K562 (cell line): Measurements from ENCODE around the gene FTH1. TPM values are rescaled to one million over a fixed set of nuclear protein-coding genes. Genes with fewer than 3 reads are reported as not detected.
A peak's percentile ranks its signal among the peaks of the same experiment; 100 is the strongest.

Experiments used
- ARID1B ChIP-seq: fragments of 450-650 bp; IDR thresholded peaks from 2 replicates; pipeline ENCODE4 v1.6.1; 2016; ENCODE audit warnings: antibody characterized with exemption, mild to moderate bottlenecking, inconsistent platforms
- C11orf30 ChIP-seq: fragments of 450-650 bp; IDR thresholded peaks from 2 replicates; pipeline ENCODE4 v1.6.1; 2016; ENCODE audit warnings: low read depth, mild to moderate bottlenecking
- CHAMP1 ChIP-seq: fragments of 450-650 bp; IDR thresholded peaks from 2 replicates; pipeline ENCODE4 v1.6.1; 2016; ENCODE audit warnings: mild to moderate bottlenecking
- CREB1 ChIP-seq, 2 experiments: sonication (generic) in 1 of 2; formaldehyde crosslinking in 1 of 2; IDR thresholded peaks; 2 replicates each; pipeline versions ENCODE4 v1.6.1 to v1.8.0; 2012 to 2022; ENCODE audit warnings: inconsistent platforms in 1 of 2, mild to moderate bottlenecking in 1 of 2, missing genetic modification reagents in 1 of 2, moderate library complexity in 1 of 2
- HDAC1 ChIP-seq, 2 experiments: fragments of 450-650 bp; IDR thresholded peaks; 2 replicates each; pipeline ENCODE4 v1.6.1; 2016 to 2017; ENCODE audit warnings: inconsistent platforms in 1 of 2, mild to moderate bottlenecking in 1 of 2, moderate library complexity in 1 of 2
- HDGF ChIP-seq: fragments of 450-650 bp; IDR thresholded peaks from 2 replicates; pipeline ENCODE4 v1.6.1; 2016
- IRF9 ChIP-seq: fragments of 450-650 bp; IDR thresholded peaks from 2 replicates; pipeline ENCODE4 v1.6.1; 2016; ENCODE audit warnings: missing biosample characterization, missing genetic modification characterization
- NR2C1 ChIP-seq, 2 experiments: fragments of 450-650 bp; IDR thresholded peaks; 2 replicates each; pipeline ENCODE4 v1.6.1; 2017; ENCODE audit warnings: mild to moderate bottlenecking in 2 of 2, antibody characterized with exemption in 1 of 2, inconsistent platforms in 1 of 2, missing compliant biosample characterization in 1 of 2, missing genetic modification characterization in 1 of 2
- PCBP1 ChIP-seq: fragments of 200-400 bp; formaldehyde crosslinking; IDR thresholded peaks from 2 replicates; pipeline ENCODE4 v1.6.1; 2018; ENCODE audit warnings: mild to moderate bottlenecking, low read depth, low read length; ENCODE audit not compliant: poor library complexity, severe bottlenecking
- PHF20 ChIP-seq: fragments of 450-650 bp; IDR thresholded peaks from 2 replicates; pipeline ENCODE4 v1.6.1; 2018; ENCODE audit not compliant: partially characterized antibody
- SMARCA4 ChIP-seq: fragments of 450-650 bp; IDR thresholded peaks from 2 replicates; pipeline ENCODE4 v1.6.1; 2016
- SMARCC2 ChIP-seq: fragments of 450-650 bp; IDR thresholded peaks from 2 replicates; pipeline ENCODE4 v1.6.1; 2017; ENCODE audit warnings: antibody characterized with exemption, moderate library complexity, mild to moderate bottlenecking, low read depth
- TCF7L2 ChIP-seq: fragments of 150-350 bp; IDR thresholded peaks from 2 replicates; pipeline ENCODE4 v1.6.1; 2016; ENCODE audit warnings: low read depth, mild to moderate bottlenecking, low read length, moderate library complexity
- ZBTB8A ChIP-seq: fragments of 450-650 bp; IDR thresholded peaks from 2 replicates; pipeline ENCODE4 v1.6.1; 2018; ENCODE audit warnings: mild to moderate bottlenecking, moderate library complexity; ENCODE audit not compliant: partially characterized antibody
- ZNF232 ChIP-seq: sonication (generic); formaldehyde crosslinking; IDR thresholded peaks from 2 replicates; pipeline ENCODE4 v1.8.0; 2022; ENCODE audit warnings: mild to moderate bottlenecking, missing genetic modification reagents
- polyA plus RNA-seq, 8 experiments: library from polyadenylated mRNA; depleted of rRNA in 4 of 8; stranded (reverse) in 5 of 8; unstranded in 3 of 8; fragments of >200 nt; fragmentation: Nextera tagmentation in 2 of 8; fragmentation: Illumina TruSeq in 1 of 8; extraction: Ambion mirVana in 2 of 8; extraction: Trizol in 1 of 8; gene quantifications; 2 replicates each; pipeline versions ENCODE4 v1.2.1 to v1.2.3, GENCODE V29; 2011 to 2014; ENCODE audit warnings: inconsistent platforms in 1 of 8, missing spikeins in 1 of 8
- total RNA-seq, 7 experiments: library from RNA; depleted of rRNA in 6 of 7; stranded (reverse); fragments of >200 nt in 6 of 7; fragmentation: Illumina TruSeq in 2 of 7; extraction: Trizol in 2 of 7; gene quantifications; 2 replicates each; pipeline versions ENCODE4 v1.2.1 to v1.2.3, GENCODE V29; 2011 to 2021; ENCODE audit warnings: low replicate concordance in 1 of 7
- TF ChIP-seq, protein P1 (sequence below), 2 experiments: fragments of 450-650 bp; conservative IDR thresholded peaks; 2 replicates each; pipeline ENCODE4 v1.6.1; 2017; ENCODE audit warnings: mild to moderate bottlenecking in 2 of 2, moderate library complexity in 2 of 2
- TF ChIP-seq, protein P2 (sequence below): sonication (generic); formaldehyde crosslinking; IDR thresholded peaks from 2 replicates; pipeline ENCODE4 v1.8.0; 2022; ENCODE audit warnings: missing genetic modification reagents, mild to moderate bottlenecking, borderline replicate concordance
- TF ChIP-seq, protein P3 (sequence below), 2 experiments: fragments of 450-650 bp in 1 of 2; IDR thresholded peaks; 2 replicates each; pipeline ENCODE4 v1.6.1; 2011 to 2017; ENCODE audit warnings: low read depth in 2 of 2, antibody characterized with exemption in 1 of 2, borderline replicate concordance in 1 of 2, low read length in 1 of 2, mild to moderate bottlenecking in 1 of 2, mixed read lengths in 1 of 2; ENCODE audit not compliant: control insufficient read depth in 1 of 2

Gene FTH1
- total and polyA plus RNA-seq, 9 of the 15 experiments (the other 6 are each of a cell fraction or from before 2014, with no cell fraction given), result 370 to 3,146 (median 802) TPM

- TF ChIP-seq IRF9, result 0 out of 2 replicates have a peak, but pooled peaks have one; percentile 42
- TF ChIP-seq SMARCA4, result 0 out of 2 replicates have a peak, but pooled peaks have one; percentile 30
- no peak for TF ChIP-seq PHF20
- TF ChIP-seq, protein P1, sequence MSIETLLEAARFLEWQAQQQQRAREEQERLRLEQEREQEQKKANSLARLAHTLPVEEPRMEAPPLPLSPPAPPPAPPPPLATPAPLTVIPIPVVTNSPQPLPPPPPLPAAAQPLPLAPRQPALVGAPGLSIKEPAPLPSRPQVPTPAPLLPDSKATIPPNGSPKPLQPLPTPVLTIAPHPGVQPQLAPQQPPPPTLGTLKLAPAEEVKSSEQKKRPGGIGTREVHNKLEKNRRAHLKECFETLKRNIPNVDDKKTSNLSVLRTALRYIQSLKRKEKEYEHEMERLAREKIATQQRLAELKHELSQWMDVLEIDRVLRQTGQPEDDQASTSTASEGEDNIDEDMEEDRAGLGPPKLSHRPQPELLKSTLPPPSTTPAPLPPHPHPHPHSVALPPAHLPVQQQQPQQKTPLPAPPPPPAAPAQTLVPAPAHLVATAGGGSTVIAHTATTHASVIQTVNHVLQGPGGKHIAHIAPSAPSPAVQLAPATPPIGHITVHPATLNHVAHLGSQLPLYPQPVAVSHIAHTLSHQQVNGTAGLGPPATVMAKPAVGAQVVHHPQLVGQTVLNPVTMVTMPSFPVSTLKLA (conservative IDR thresholded peaks at IDR 0.05), result peak; percentile 26 to 33; a peak in 2 of 4 replicates
- TF ChIP-seq ZBTB8A, result no peak
- TF ChIP-seq, protein P2, sequence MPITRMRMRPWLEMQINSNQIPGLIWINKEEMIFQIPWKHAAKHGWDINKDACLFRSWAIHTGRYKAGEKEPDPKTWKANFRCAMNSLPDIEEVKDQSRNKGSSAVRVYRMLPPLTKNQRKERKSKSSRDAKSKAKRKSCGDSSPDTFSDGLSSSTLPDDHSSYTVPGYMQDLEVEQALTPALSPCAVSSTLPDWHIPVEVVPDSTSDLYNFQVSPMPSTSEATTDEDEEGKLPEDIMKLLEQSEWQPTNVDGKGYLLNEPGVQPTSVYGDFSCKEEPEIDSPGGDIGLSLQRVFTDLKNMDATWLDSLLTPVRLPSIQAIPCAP, result 0 out of 2 replicates have a peak, but pooled peaks have one; percentile 26
- TF ChIP-seq PCBP1, result no peak
- TF ChIP-seq, protein P3, sequence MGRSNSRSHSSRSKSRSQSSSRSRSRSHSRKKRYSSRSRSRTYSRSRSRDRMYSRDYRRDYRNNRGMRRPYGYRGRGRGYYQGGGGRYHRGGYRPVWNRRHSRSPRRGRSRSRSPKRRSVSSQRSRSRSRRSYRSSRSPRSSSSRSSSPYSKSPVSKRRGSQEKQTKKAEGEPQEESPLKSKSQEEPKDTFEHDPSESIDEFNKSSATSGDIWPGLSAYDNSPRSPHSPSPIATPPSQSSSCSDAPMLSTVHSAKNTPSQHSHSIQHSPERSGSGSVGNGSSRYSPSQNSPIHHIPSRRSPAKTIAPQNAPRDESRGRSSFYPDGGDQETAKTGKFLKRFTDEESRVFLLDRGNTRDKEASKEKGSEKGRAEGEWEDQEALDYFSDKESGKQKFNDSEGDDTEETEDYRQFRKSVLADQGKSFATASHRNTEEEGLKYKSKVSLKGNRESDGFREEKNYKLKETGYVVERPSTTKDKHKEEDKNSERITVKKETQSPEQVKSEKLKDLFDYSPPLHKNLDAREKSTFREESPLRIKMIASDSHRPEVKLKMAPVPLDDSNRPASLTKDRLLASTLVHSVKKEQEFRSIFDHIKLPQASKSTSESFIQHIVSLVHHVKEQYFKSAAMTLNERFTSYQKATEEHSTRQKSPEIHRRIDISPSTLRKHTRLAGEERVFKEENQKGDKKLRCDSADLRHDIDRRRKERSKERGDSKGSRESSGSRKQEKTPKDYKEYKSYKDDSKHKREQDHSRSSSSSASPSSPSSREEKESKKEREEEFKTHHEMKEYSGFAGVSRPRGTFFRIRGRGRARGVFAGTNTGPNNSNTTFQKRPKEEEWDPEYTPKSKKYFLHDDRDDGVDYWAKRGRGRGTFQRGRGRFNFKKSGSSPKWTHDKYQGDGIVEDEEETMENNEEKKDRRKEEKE (IDR thresholded peaks at IDR 0.05; ENCODE audit: borderline replicate concordance in 1 of 2, control insufficient read depth in 1 of 2, low read depth in 2 of 2, low read length in 1 of 2), result no peak
- TF ChIP-seq NR2C1 (IDR thresholded peaks at IDR 0.05), result no peak
- TF ChIP-seq NR2C1 (tag; IDR thresholded peaks at IDR 0.05), result no peak
- no peak for TF ChIP-seq CREB1 (IDR thresholded peaks at IDR 0.05)
- TF ChIP-seq CREB1 (CRISPR knock-in tag; IDR thresholded peaks at IDR 0.05), result no peak
- no peak for TF ChIP-seq ZNF232
- TF ChIP-seq TCF7L2, result no peak
- TF ChIP-seq C11orf30, result no peak
- no peak for TF ChIP-seq CHAMP1
- no peak for TF ChIP-seq SMARCC2
- TF ChIP-seq HDGF, result peak; percentile 23; the same call in 1 of the 2 replicates
- peak in 1 of 2 experiments; percentile 16; a peak in 1 of 4 replicates for TF ChIP-seq HDAC1 (IDR thresholded peaks at IDR 0.05)
- TF ChIP-seq ARID1B, result 0 out of 2 replicates have a peak, but pooled peaks have one; percentile 8
Observed at GRCh38 chr11:61968758-61969390, 1.4 kb upstream of the FTH1 start (continued).
